ENCODE results near the gene PSME3IP1. TPM values are rescaled to one million over a fixed set of nuclear protein-coding genes. Genes with fewer than 3 reads are reported as not detected.
A peak's percentile ranks its signal among the peaks of the same experiment; 100 is the strongest.

Gene PSME3IP1
- total and polyA plus RNA-seq, 2 of the 4 experiments (the other 2 are of a cell fraction): 50.2 to 75.2 TPM

DNA sequence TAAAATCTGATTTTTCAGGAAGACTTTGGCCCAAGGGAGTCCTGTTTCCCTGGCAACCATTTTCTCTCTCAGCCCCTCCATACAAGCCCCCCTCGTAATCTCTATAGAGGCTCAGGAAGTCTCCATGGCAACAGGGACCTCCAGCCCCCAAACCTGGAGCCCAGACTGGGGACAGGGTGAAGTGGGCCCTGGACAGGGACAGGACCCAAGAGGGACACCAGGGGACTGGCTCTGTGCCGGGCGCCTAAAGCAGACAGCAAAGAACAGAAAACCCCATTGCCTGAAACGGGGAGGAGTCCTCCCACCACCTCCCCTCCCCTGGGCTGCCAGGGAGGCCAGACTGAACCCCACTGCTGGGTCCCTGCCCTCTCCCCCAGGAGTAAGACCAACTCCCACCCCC lies 52.8 kb downstream of the PSME3IP1 start:
- no peaks in the 10 kb centered on the region for H3K79me1 ChIP-seq (ENCODE audit: low read depth in 1 of 2, low read length in 2 of 2)
- POLR2A ChIA-PET (ENCODE audit: unreplicated experiment): no interaction called here
- ATAC-seq (ENCODE audit: low read depth): no peak

More for the DNA sequence above, 52.8 kb downstream of the PSME3IP1 start:
- Histone ChIP-seq H2AFZ (replicated peaks; ENCODE audit: low read length, poor library complexity) (no peak overlapping the region), H3K9me3 (ENCODE audit: control insufficient read depth, insufficient read depth, low read length) (no peaks in the 10 kb centered on the region), H3K9ac (ENCODE audit: low read depth, low read length) (no peak overlapping the region), H3K56ac (ENCODE audit: extremely low read depth, insufficient read depth, low read length) (no peak overlapping the region), H3K4me2 (ENCODE audit: low read depth, low read length) (no peak overlapping the region), H2BK20ac (ENCODE audit: low read depth, low read length) (no peak overlapping the region), H4K5ac (ENCODE audit: low read depth, low read length) (no peak overlapping the region), H2AK9ac (replicated peaks; ENCODE audit: low read depth, low read length, poor library complexity) (peak overlapping the region; percentile 29), H3K27me3 (ENCODE audit: control insufficient read depth, insufficient read depth, low read length) (no peaks in the 10 kb centered on the region), H2AK5ac (ENCODE audit: low read depth, low read length) (no peak overlapping the region), H4K8ac (ENCODE audit: low read depth in 2 of 2, low read length in 2 of 2) (no peak overlapping the region), H3K36me3 (ENCODE audit: control insufficient read depth, insufficient read depth, low read length) (no peaks in the 10 kb centered on the region; the same call in 1 of the 2 replicates), H4K91ac (ENCODE audit: insufficient read depth, low read depth, low read length) (no peak overlapping the region), H2BK120ac (ENCODE audit: low read depth, low read length) (no peak overlapping the region), H3K4ac (ENCODE audit: low read depth, low read length) (no peak overlapping the region), H3K4me3 (ENCODE audit: insufficient read depth, low read depth, low read length) (no peak overlapping the region), H3K9me1 (ENCODE audit: insufficient read depth, low read length) (peaks cover 3% of the 10 kb centered on the region; the same call in 1 of the 2 replicates), H3K14ac (replicated peaks; ENCODE audit: low read depth, low read length) (no peak overlapping the region), H3K4me1 (ENCODE audit: control insufficient read depth, insufficient read depth, low read length) (no peaks in the 10 kb centered on the region), H3K23ac (ENCODE audit: low read depth, low read length) (no peak overlapping the region), H4K20me1 (ENCODE audit: insufficient read depth, low read length) (no peaks in the 10 kb centered on the region), H2BK5ac (ENCODE audit: low read depth, low read length, poor library complexity, severe bottlenecking) (no peak overlapping the region), H3K27ac (ENCODE audit: insufficient read depth, low read length) (no peak overlapping the region), H2BK15ac (ENCODE audit: low read depth, low read length) (no peak overlapping the region), H3K18ac (ENCODE audit: low read depth, low read length) (no peak overlapping the region)
- no peak for DNase-seq
- TF ChIP-seq SMC3 (IDR thresholded peaks at IDR 0.05; ENCODE audit: low read depth, low read length) (no peak), MAZ (IDR thresholded peaks at IDR 0.05; ENCODE audit: borderline replicate concordance, low read depth, low read length) (no peak), RFX5 (IDR thresholded peaks at IDR 0.05; ENCODE audit: low read depth, low read length) (no peak), RAD21 (IDR thresholded peaks at IDR 0.05; ENCODE audit: low read length) (no peak), MAFK (IDR thresholded peaks at IDR 0.05; ENCODE audit: low read depth, low read length) (no peak), RCOR1 (IDR thresholded peaks at IDR 0.05; ENCODE audit: insufficient replicate concordance, low read length) (no peak), POLR2A (IDR thresholded peaks at IDR 0.05; ENCODE audit: low read depth, low read length) (no peak)
- TF ChIP-seq, protein P1, sequence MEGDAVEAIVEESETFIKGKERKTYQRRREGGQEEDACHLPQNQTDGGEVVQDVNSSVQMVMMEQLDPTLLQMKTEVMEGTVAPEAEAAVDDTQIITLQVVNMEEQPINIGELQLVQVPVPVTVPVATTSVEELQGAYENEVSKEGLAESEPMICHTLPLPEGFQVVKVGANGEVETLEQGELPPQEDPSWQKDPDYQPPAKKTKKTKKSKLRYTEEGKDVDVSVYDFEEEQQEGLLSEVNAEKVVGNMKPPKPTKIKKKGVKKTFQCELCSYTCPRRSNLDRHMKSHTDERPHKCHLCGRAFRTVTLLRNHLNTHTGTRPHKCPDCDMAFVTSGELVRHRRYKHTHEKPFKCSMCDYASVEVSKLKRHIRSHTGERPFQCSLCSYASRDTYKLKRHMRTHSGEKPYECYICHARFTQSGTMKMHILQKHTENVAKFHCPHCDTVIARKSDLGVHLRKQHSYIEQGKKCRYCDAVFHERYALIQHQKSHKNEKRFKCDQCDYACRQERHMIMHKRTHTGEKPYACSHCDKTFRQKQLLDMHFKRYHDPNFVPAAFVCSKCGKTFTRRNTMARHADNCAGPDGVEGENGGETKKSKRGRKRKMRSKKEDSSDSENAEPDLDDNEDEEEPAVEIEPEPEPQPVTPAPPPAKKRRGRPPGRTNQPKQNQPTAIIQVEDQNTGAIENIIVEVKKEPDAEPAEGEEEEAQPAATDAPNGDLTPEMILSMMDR (conservative IDR thresholded peaks at IDR 0.05; ENCODE audit: low read depth, low read length): no peak
- in situ Hi-C loops (cut with MboI; ENCODE audit: low sequenced_read_pairs): no loop called here
- CTCF ChIA-PET: no interaction called here
- intact Hi-C loops (cut with micrococcal nuclease): no loop called here
- 100% methylated on average over 2 of the region's 4 CpGs; no CpG with 5 or more reads in 1 of the 2 experiments for WGBS, 2 experiments (ENCODE audit: extremely low coverage in 2 of 2, insufficient read length in 1 of 2)
- BruUV-seq (replicated peaks): no TSS peak
- dilution Hi-C loops (cut with HindIII; ENCODE audit: low sequenced_read_pairs, unreplicated experiment): no loop called here
